HG03280 (cell line): ENCODE data around the gene SGIP1.

Experiments
- ATAC-seq: cut with Tn5 transposase; IDR thresholded peaks from one replicate; pipeline ENCODE4 v1.9.1; 2021; ENCODE audit warnings: mild to moderate bottlenecking, moderate library complexity; ENCODE audit not compliant: unreplicated experiment

The SGIP1 gene

GRCh38 chr1:66599346-66599745 is 65.4 kb downstream of the SGIP1 start:
- ATAC-seq, result no peak

GRCh38 chr1:66599899-66600737 is 66.2 kb downstream of the SGIP1 start:
- ATAC-seq, result no peak

- no peak for ATAC-seq
These were observed 71.6 kb downstream of the SGIP1 start for GRCh38 chr1:66605419-66605997.

GRCh38 chr1:66606362-66607065 is 72.6 kb downstream of the SGIP1 start:
- ATAC-seq, result no peak

GRCh38 chr1:66607458-66607857 is 73.5 kb downstream of the SGIP1 start:
- ATAC-seq, result no peak

GRCh38 chr1:66613187-66613586 is 79.2 kb downstream of the SGIP1 start:
- no peak for ATAC-seq

GRCh38 chr1:66617362-66618184 is 83.6 kb downstream of the SGIP1 start:
- no peak for ATAC-seq

GRCh38 chr1:66618390-66618789 is 84.4 kb downstream of the SGIP1 start:
- ATAC-seq, result no peak

GRCh38 chr1:66623812-66624211 is 89.9 kb downstream of the SGIP1 start:
- ATAC-seq, result no peak

- ATAC-seq, result no peak
These were observed 90.6 kb downstream of the SGIP1 start for GRCh38 chr1:66624412-66625060.

- no peak for ATAC-seq
These were observed 92.3 kb downstream of the SGIP1 start for GRCh38 chr1:66626261-66626660.

- no peak for ATAC-seq
These were observed 95.0 kb downstream of the SGIP1 start for GRCh38 chr1:66628926-66629325.

GRCh38 chr1:66633159-66633558 is 99.2 kb downstream of the SGIP1 start:
- no peak for ATAC-seq

- no peak for ATAC-seq
These were observed 103.2 kb downstream of the SGIP1 start for GRCh38 chr1:66637146-66637545.

GRCh38 chr1:66641891-66642473 is 108.0 kb downstream of the SGIP1 start:
- ATAC-seq, result no peak

- ATAC-seq, result no peak
These were observed 109.0 kb downstream of the SGIP1 start for GRCh38 chr1:66642992-66643391.

- ATAC-seq, result no peak
These were observed 110.4 kb downstream of the SGIP1 start for GRCh38 chr1:66644331-66644730.

- ATAC-seq, result peak; percentile 86
These were observed 115.1 kb downstream of the SGIP1 start for GRCh38 chr1:66648901-66649595.

- ATAC-seq, result no peak
These were observed 118.6 kb downstream of the SGIP1 start for GRCh38 chr1:66652556-66652955.

GRCh38 chr1:66654643-66655042 is 120.7 kb downstream of the SGIP1 start:
- no peak for ATAC-seq
